Skeletal muscle cell (primary cell): ENCODE data around the gene IL23R.
A peak's percentile ranks its signal among the peaks of the same experiment; 100 is the strongest.

Experiments
- DNase-seq: peaks from one replicate; pipeline ENCODE4 v3.0.0-alpha.2; 2010; ENCODE audit warnings: low read depth
- H3K4me3 ChIP-seq: 2 replicates; pipeline ENCODE4 v1.5.1; 2011; ENCODE audit warnings: low read depth, mild to moderate bottlenecking, control low read depth, low read length, moderate library complexity

IL23R gene

GRCh38 chr1:67280696-67281095 is 114.4 kb downstream of the IL23R start:
- DNase-seq: no peak

GRCh38 chr1:67281244-67281643 is 115.0 kb downstream of the IL23R start:
- DNase-seq: no peak
- no peak overlapping the region for H3K4me3 ChIP-seq

More at GRCh38 chr1:67280696-67281095, 114.4 kb downstream of the IL23R start:
- H3K4me3 ChIP-seq: no peak overlapping the region

GRCh38 chr1:67285780-67286488 is 119.7 kb downstream of the IL23R start:
- no peak overlapping the region for H3K4me3 ChIP-seq
- DNase-seq: no peak

- no peak for DNase-seq
- no peak overlapping the region for H3K4me3 ChIP-seq
Observed at GRCh38 chr1:67290236-67290635, 124.0 kb downstream of the IL23R start.

GRCh38 chr1:67294836-67295617 is 128.8 kb downstream of the IL23R start:
- H3K4me3 ChIP-seq: no peak overlapping the region
- no peak for DNase-seq

- DNase-seq: no peak
Observed at GRCh38 chr1:67298762-67299161, 132.5 kb downstream of the IL23R start.

GRCh38 chr1:67299296-67299695 is 133.0 kb downstream of the IL23R start:
- no peak overlapping the region for H3K4me3 ChIP-seq
- no peak for DNase-seq

More at GRCh38 chr1:67298762-67299161, 132.5 kb downstream of the IL23R start:
- H3K4me3 ChIP-seq: no peak overlapping the region

- no peak overlapping the region for H3K4me3 ChIP-seq
- no peak for DNase-seq
Observed at GRCh38 chr1:67300561-67300960, 134.3 kb downstream of the IL23R start.

GRCh38 chr1:67304023-67304422 is 137.8 kb downstream of the IL23R start:
- DNase-seq: no peak
- H3K4me3 ChIP-seq: no peak overlapping the region

- DNase-seq: no peak
- no peak overlapping the region for H3K4me3 ChIP-seq
Observed at GRCh38 chr1:67306547-67306946, 140.3 kb downstream of the IL23R start.

GRCh38 chr1:67307251-67308060 is 141.2 kb downstream of the IL23R start, which contains the start of gene IL12RB2:
Gene IL12RB2 (plus strand): TSS chr1:67307873. CDS start chr1:67320369, 12,496 bp downstream.
- no peak for DNase-seq
- peak within 1 kb of the TSS; percentile 41 for H3K4me3 ChIP-seq

GRCh38 chr1:67308136-67308535 is 141.9 kb downstream of the IL23R start:
- peak overlapping the region; percentile 41 for H3K4me3 ChIP-seq

More at GRCh38 chr1:67308136-67308535, 141.9 kb downstream of the IL23R start:
- no peak for DNase-seq
